ENCODE data around the gene ITGB5.

Gene ITGB5

GRCh38 chr3:124747111-124747981, 139.8 kb downstream of the ITGB5 start:
- DNase-seq (ENCODE audit: low spot score) = no peak

- no peak for DNase-seq (ENCODE audit: low spot score)
Measured at GRCh38 chr3:124745756-124746155, 141.4 kb downstream of the ITGB5 start.

- DNase-seq (ENCODE audit: low spot score) = no peak
Measured at GRCh38 chr3:124741027-124741426, 146.1 kb downstream of the ITGB5 start.

GRCh38 chr3:124731760-124732159, 155.4 kb downstream of the ITGB5 start:
- DNase-seq (ENCODE audit: low spot score) = no peak

GRCh38 chr3:124730941-124731297, 156.2 kb downstream of the ITGB5 start:
- no peak for DNase-seq (ENCODE audit: low spot score)

- DNase-seq (ENCODE audit: low spot score) = peak; percentile 85
Measured at GRCh38 chr3:124730129-124730940, 156.8 kb downstream of the ITGB5 start, which contains the start of gene UMPS. TSS of gene UMPS (plus strand) at chr3:124730452. CDS start at chr3:124730472, 20 bp downstream.

GRCh38 chr3:124722589-124722988, 164.6 kb downstream of the ITGB5 start:
- DNase-seq (ENCODE audit: low spot score) = no peak

- DNase-seq (ENCODE audit: low spot score) = no peak
Measured at GRCh38 chr3:124714223-124714853, 172.8 kb downstream of the ITGB5 start.

Data from germinal center (tissue), 1 donor.